KMS-11 (cell line): ENCODE data around the gene SND1.

Experiments used
- H2AFZ ChIP-seq: fragments of 200-600 bp; sonication (generic); 2 replicates; pipeline ENCODE4 v1.6.1; 2016; ENCODE audit warnings: antibody characterized with exemption, mixed run types, low read depth
- H3K27ac ChIP-seq: fragments of 200-600 bp; sonication (generic); 2 replicates; pipeline ENCODE4 v1.6.1; 2016; ENCODE audit warnings: mild to moderate bottlenecking, mixed run types
- H3K27me3 ChIP-seq: fragments of 200-600 bp; sonication (generic); 2 replicates; pipeline ENCODE4 v1.6.1; 2017; ENCODE audit warnings: mild to moderate bottlenecking, low read depth, mixed run types, moderate library complexity; ENCODE audit not compliant: insufficient read depth
- H3K36me3 ChIP-seq: fragments of 200-600 bp; sonication (generic); 2 replicates; pipeline ENCODE4 v1.6.1; 2017; ENCODE audit warnings: mild to moderate bottlenecking, mixed run types; ENCODE audit not compliant: insufficient read depth
- H3K4me1 ChIP-seq: fragments of 200-600 bp; sonication (generic); 2 replicates; pipeline ENCODE4 v1.6.1; 2016; ENCODE audit warnings: mild to moderate bottlenecking, low read depth, mixed run types; ENCODE audit not compliant: poor library complexity, severe bottlenecking
- H3K4me2 ChIP-seq: fragments of 200-600 bp; sonication (generic); 2 replicates; pipeline ENCODE4 v1.7.0; 2016; ENCODE audit warnings: mild to moderate bottlenecking, mixed run types
- H3K4me3 ChIP-seq: fragments of 200-600 bp; sonication (generic); IDR thresholded peaks from 2 replicates; pipeline ENCODE4 v1.6.1; 2017; ENCODE audit warnings: low read depth, low read length, mixed read lengths; ENCODE audit not compliant: insufficient read depth
- H3K79me2 ChIP-seq: fragments of 200-600 bp; sonication (generic); 2 replicates; pipeline ENCODE4 v1.6.1; 2016; ENCODE audit warnings: low read depth, mixed run types; ENCODE audit not compliant: insufficient read depth
- H3K9ac ChIP-seq: fragments of 200-600 bp; sonication (generic); 2 replicates; pipeline ENCODE4 v1.6.1; 2016; ENCODE audit warnings: mild to moderate bottlenecking, mixed run types
- H4K20me1 ChIP-seq: fragments of 200-600 bp; sonication (generic); 2 replicates; pipeline ENCODE4 v1.6.1; 2016; ENCODE audit warnings: mild to moderate bottlenecking, mixed run types; ENCODE audit not compliant: insufficient read depth
- TF ChIP-seq, protein P1 (sequence below): fragments of 200-600 bp; sonication (generic); conservative IDR thresholded peaks from 2 replicates; pipeline ENCODE4 v1.6.1; 2017; ENCODE audit warnings: low read depth, mild to moderate bottlenecking, antibody characterized with exemption, low read length, moderate library complexity, mixed read lengths

Gene SND1

DNA sequence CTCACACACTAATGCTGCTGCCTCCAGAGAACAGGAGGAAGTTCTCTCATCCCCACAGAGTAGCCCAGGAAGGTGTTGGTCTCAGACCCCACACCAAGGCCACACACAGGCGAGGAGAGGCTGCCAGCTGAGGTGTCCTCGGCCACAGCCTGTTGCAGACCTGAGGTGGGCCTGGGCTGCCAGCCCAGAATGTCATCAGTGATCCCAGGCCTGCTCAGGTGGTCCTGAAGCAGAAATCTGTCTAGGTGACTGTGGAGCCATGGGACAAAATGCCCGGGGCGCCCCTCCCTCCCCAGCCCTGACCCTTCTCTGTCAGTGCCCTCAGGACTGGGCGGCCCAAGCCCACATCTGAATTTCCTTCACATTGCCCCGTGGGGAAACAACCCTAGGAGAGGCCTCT is 422.7 kb downstream of the SND1 start:
- no peak overlapping the region for H3K4me3 ChIP-seq
- no peak overlapping the region for H3K4me2 ChIP-seq
- no peaks in the 10 kb centered on the region for H4K20me1 ChIP-seq
- no peak overlapping the region for H3K27ac ChIP-seq
- TF ChIP-seq, protein P1, sequence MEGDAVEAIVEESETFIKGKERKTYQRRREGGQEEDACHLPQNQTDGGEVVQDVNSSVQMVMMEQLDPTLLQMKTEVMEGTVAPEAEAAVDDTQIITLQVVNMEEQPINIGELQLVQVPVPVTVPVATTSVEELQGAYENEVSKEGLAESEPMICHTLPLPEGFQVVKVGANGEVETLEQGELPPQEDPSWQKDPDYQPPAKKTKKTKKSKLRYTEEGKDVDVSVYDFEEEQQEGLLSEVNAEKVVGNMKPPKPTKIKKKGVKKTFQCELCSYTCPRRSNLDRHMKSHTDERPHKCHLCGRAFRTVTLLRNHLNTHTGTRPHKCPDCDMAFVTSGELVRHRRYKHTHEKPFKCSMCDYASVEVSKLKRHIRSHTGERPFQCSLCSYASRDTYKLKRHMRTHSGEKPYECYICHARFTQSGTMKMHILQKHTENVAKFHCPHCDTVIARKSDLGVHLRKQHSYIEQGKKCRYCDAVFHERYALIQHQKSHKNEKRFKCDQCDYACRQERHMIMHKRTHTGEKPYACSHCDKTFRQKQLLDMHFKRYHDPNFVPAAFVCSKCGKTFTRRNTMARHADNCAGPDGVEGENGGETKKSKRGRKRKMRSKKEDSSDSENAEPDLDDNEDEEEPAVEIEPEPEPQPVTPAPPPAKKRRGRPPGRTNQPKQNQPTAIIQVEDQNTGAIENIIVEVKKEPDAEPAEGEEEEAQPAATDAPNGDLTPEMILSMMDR: no peak
- H3K9ac ChIP-seq: no peak overlapping the region
- peaks cover 9% of the 10 kb centered on the region; the same call in 1 of the 2 replicates for H3K36me3 ChIP-seq
- no peaks in the 10 kb centered on the region for H3K27me3 ChIP-seq
- no peaks in the 10 kb centered on the region for H3K4me1 ChIP-seq
- H3K79me2 ChIP-seq: no peaks in the 10 kb centered on the region; the same call in 1 of the 2 replicates
- no peak overlapping the region for H2AFZ ChIP-seq

DNA sequence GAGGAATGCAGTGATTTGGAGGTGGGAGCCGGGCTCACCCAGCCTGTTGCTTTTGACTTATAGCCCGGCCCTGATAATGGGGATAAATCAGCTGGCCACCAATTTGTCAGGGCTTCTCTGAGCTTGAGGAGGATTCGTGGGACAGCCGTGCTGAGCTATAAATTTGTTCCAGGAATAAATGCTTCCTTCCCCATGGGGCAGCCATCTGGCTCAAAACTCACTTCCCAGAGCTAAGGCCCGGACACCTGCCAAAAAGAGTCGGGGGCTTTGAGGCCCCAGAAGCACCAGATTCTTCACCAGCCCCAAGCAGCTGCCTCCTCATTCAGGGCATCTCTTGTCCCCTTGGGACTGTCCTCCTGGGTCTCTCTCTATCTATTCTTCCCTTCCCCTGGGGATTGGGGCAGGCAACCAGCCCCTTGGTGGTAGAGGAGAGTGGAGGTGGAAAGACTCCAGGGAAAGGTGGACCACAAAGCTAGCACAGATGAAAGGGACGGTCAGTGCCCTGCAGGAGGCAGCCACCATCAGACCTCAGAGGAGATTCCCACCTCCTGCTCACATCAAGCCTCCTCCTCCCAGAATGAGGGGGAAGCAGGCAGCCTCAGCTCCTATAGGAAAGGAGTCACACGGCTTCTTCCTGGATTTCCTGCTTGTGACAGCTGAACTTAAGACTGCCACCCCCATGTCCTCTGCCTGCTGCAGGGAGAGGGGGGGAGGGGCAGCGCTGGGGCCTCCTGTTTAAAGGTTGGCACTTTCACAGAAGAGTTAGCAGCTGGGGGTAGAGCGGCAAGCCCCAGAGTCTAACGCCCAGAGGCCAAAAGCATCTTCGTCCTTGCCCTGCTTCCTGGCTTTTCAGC is 423.5 kb downstream of the SND1 start:
- Histone ChIP-seq H3K9ac (no peak overlapping the region), H3K4me2 (no peak overlapping the region), H3K4me1 (no peaks in the 10 kb centered on the region), H3K27me3 (no peaks in the 10 kb centered on the region), H4K20me1 (no peaks in the 10 kb centered on the region), H3K27ac (no peak overlapping the region), H3K36me3 (peaks cover 9% of the 10 kb centered on the region; the same call in 1 of the 2 replicates), H2AFZ (no peak overlapping the region), H3K79me2 (no peaks in the 10 kb centered on the region; the same call in 1 of the 2 replicates), H3K4me3 (no peak overlapping the region)
- TF ChIP-seq, protein P1: no peak

DNA sequence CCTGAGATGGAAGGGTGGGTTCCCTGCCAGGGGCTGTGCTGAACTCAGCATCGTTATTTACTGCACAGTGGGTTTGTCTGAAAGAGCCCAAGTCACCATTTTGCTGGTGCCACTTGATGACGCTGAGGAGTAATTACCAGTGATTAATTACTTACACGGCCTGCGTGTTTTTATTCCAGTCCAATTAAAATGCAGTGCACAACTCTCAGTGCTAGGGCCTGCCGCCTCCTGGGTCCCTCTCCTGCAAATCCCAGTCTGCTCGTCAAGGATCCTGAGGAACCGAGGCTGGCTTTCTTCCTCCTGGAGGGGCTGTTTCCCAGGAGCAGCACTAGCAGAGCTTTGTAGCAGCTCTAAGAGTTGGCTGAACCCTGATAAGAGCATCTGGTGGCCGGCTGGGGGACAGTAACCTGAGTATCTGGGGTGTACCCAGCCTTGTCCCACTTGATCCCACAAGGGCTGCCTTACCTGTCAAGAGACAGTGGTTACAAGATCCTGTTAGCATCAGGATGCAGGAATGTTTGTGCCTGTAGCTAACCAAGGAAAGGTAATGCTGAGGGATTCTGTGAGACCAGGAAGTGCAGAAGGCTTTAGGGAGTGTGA is 424.3 kb downstream of the SND1 start:
- no peaks in the 10 kb centered on the region for H4K20me1 ChIP-seq
- H3K36me3 ChIP-seq: peaks cover 9% of the 10 kb centered on the region; the same call in 1 of the 2 replicates
- H3K4me3 ChIP-seq: no peak overlapping the region
- H3K4me1 ChIP-seq: no peaks in the 10 kb centered on the region
- H3K9ac ChIP-seq: no peak overlapping the region
- H3K27ac ChIP-seq: no peak overlapping the region
- TF ChIP-seq, protein P1: no peak
- no peaks in the 10 kb centered on the region; the same call in 1 of the 2 replicates for H3K79me2 ChIP-seq
- H3K27me3 ChIP-seq: no peaks in the 10 kb centered on the region
- H2AFZ ChIP-seq: no peak overlapping the region
- no peak overlapping the region for H3K4me2 ChIP-seq

DNA sequence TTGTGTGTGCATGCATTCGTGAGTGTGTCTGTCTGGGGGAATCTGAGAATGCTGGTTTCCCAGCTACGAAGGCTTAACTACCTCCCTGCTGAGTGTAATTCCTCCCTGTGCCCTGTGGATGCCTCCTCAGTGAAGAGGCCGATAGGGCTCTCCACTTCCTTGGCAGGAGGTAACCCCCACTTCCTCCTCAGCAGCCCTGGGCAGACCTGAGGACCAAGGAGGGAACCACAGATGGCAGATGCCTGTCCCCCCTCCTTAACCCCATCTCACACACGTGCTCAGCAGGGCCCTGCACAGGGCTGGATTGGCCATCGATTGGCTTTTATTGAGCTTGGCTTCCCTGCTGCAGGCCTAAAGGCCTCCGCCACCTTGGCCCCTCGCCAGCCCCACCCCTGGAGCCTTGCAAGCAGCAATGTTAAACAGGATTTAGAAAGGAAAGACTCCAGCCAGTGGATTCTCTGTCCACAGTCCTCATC is 424.8 kb downstream of the SND1 start:
- H3K79me2 ChIP-seq: no peaks in the 10 kb centered on the region; the same call in 1 of the 2 replicates
- H4K20me1 ChIP-seq: no peaks in the 10 kb centered on the region
- H3K4me2 ChIP-seq: no peak overlapping the region
- no peak overlapping the region for H3K9ac ChIP-seq
- TF ChIP-seq, protein P1: no peak
- no peak overlapping the region for H2AFZ ChIP-seq
- no peaks in the 10 kb centered on the region for H3K4me1 ChIP-seq
- H3K27ac ChIP-seq: no peak overlapping the region
- H3K4me3 ChIP-seq: no peak overlapping the region
- no peaks in the 10 kb centered on the region for H3K27me3 ChIP-seq
- peaks cover 9% of the 10 kb centered on the region; the same call in 1 of the 2 replicates for H3K36me3 ChIP-seq
